Fibroblast of lung (primary cell): Measurements from ENCODE around the gene VTI1A. TPM values are rescaled to one million over a fixed set of nuclear protein-coding genes. Genes with fewer than 3 reads are reported as not detected.

Source experiments
- DNase-seq, 2 donors: peaks; one replicate each; pipeline versions ENCODE4 v3.0.0 to v3.0.0-alpha.2; 2010; ENCODE audit warnings: low read depth in 2 of 2
- H2AFZ ChIP-seq: 2 replicates; pipeline ENCODE4 v1.5.1; 2012; ENCODE audit warnings: low read length, control low read depth, inconsistent platforms
- H3K27ac ChIP-seq: 2 replicates; pipeline ENCODE4 v1.5.1; 2011; ENCODE audit warnings: low read length, control low read depth; ENCODE audit not compliant: insufficient read depth
- H3K27me3 ChIP-seq: 2 replicates; pipeline ENCODE4 v1.5.1; 2011; ENCODE audit warnings: mild to moderate bottlenecking, low read length; ENCODE audit not compliant: control insufficient read depth, insufficient read depth
- H3K36me3 ChIP-seq: 2 replicates; pipeline ENCODE4 v1.5.1; 2011; ENCODE audit warnings: low read length; ENCODE audit not compliant: control insufficient read depth, insufficient read depth
- H3K4me1 ChIP-seq: 2 replicates; pipeline ENCODE4 v1.5.1; 2011; ENCODE audit warnings: low read length; ENCODE audit not compliant: control insufficient read depth, insufficient read depth; ENCODE audit errors: extremely low read depth
- H3K4me2 ChIP-seq: 2 replicates; pipeline ENCODE4 v1.5.1; 2011; ENCODE audit warnings: low read length, control low read depth; ENCODE audit not compliant: insufficient read depth; ENCODE audit errors: extremely low read depth
- H3K4me3 ChIP-seq, 4 experiments: fragments of 200-600 bp in 1 of 4; sonication (generic) in 1 of 4; replicated peaks in 1 of 4; 2 replicates each; pipeline ENCODE4 v1.5.1; 2011 to 2016; ENCODE audit warnings: low read length in 4 of 4, low read depth in 3 of 4, mild to moderate bottlenecking in 3 of 4, control low read depth in 2 of 4, inconsistent platforms in 1 of 4, mixed read lengths in 1 of 4; ENCODE audit not compliant: insufficient read depth in 1 of 4; ENCODE audit errors: control extremely low read depth in 1 of 4
- H3K79me2 ChIP-seq: 2 replicates; pipeline ENCODE4 v1.5.1; 2012; ENCODE audit warnings: mild to moderate bottlenecking, low read length, inconsistent platforms; ENCODE audit not compliant: control insufficient read depth, insufficient read depth
- H3K9ac ChIP-seq: 2 replicates; pipeline ENCODE4 v1.5.1; 2011; ENCODE audit warnings: mild to moderate bottlenecking, low read length, control low read depth; ENCODE audit not compliant: insufficient read depth
- H3K9me3 ChIP-seq: 2 replicates; pipeline ENCODE4 v1.5.1; 2012; ENCODE audit warnings: low read depth, low read length; ENCODE audit not compliant: control insufficient read depth, insufficient read depth
- H4K20me1 ChIP-seq: 2 replicates; pipeline ENCODE4 v1.5.1; 2011; ENCODE audit warnings: low read length; ENCODE audit not compliant: control insufficient read depth, insufficient read depth; ENCODE audit errors: extremely low read depth
- EZH2 ChIP-seq: IDR thresholded peaks from 2 replicates; pipeline ENCODE4 v1.5.1; 2012; ENCODE audit warnings: low read length, control low read depth, mild to moderate bottlenecking; ENCODE audit errors: missing control alignments
- polyA plus RNA-seq, 2 donors: library from polyadenylated mRNA; depleted of rRNA in 1 of 2; stranded (reverse) in 1 of 2; unstranded in 1 of 2; fragments of >200 nt; gene quantifications; 2 replicates each; pipeline ENCODE4 v1.2.1, GENCODE V29; 2011 to 2012; ENCODE audit warnings: missing spikeins in 1 of 2
- total RNA-seq: library from RNA; depleted of rRNA; stranded (reverse); fragments of >200 nt; gene quantifications from 2 replicates; pipeline ENCODE4 v1.2.1, GENCODE V29; 2014
- TF ChIP-seq, protein P1 (sequence below), 2 donors: IDR thresholded peaks in 1 of 2; conservative IDR thresholded peaks in 1 of 2; 1 replicate in 1 of 2; 2 replicates in 1 of 2; pipeline ENCODE4 v1.5.1; 2011 to 2012; ENCODE audit warnings: low read length in 2 of 2, control low read depth in 1 of 2, inconsistent platforms in 1 of 2, low read depth in 1 of 2, mild to moderate bottlenecking in 1 of 2

VTI1A gene
- total and polyA plus RNA-seq, 2 donors (not counting 1 experiment from before 2014, with no cell fraction given): 19.1 to 30.9 TPM

DNA sequence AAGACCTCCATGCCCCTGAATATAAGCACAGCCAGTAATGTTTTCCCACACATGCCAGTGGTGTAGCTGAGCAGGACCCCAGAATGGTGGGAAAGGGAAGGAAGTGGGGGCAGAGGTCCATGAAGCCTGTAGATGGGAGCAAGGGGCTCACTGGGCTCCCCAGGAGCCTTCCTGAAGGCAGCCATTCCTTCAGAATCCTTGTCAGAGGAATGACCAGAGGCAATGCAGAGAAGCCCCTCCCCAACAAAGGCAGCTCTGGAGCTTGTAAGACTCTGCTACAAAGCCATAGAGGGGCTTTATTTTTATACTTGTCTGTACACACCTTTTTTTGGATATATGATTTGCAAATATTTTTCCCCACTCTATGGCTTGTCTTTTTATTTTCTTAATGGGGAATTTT, 338.1 kb downstream of the VTI1A start:
- Histone ChIP-seq H3K4me2 (no peak overlapping the region), H3K9me3 (no peaks in the 10 kb centered on the region), H4K20me1 (no peaks in the 10 kb centered on the region), H3K79me2 (no peaks in the 10 kb centered on the region), H3K4me1 (no peaks in the 10 kb centered on the region), H2AFZ (no peak overlapping the region), H3K27ac (no peak overlapping the region), H3K4me3 (no peak overlapping the region), H3K36me3 (no peaks in the 10 kb centered on the region), H3K27me3 (no peaks in the 10 kb centered on the region), H3K9ac (no peak overlapping the region)
- DNase-seq: no peak
- TF ChIP-seq, protein P1, sequence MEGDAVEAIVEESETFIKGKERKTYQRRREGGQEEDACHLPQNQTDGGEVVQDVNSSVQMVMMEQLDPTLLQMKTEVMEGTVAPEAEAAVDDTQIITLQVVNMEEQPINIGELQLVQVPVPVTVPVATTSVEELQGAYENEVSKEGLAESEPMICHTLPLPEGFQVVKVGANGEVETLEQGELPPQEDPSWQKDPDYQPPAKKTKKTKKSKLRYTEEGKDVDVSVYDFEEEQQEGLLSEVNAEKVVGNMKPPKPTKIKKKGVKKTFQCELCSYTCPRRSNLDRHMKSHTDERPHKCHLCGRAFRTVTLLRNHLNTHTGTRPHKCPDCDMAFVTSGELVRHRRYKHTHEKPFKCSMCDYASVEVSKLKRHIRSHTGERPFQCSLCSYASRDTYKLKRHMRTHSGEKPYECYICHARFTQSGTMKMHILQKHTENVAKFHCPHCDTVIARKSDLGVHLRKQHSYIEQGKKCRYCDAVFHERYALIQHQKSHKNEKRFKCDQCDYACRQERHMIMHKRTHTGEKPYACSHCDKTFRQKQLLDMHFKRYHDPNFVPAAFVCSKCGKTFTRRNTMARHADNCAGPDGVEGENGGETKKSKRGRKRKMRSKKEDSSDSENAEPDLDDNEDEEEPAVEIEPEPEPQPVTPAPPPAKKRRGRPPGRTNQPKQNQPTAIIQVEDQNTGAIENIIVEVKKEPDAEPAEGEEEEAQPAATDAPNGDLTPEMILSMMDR (conservative IDR thresholded peaks at IDR 0.05 in 1 of 2, IDR thresholded peaks at IDR 0.05 in 1 of 2; ENCODE audit: low read depth in 1 of 2, low read length in 2 of 2): no peak
- no peak for TF ChIP-seq EZH2

DNA sequence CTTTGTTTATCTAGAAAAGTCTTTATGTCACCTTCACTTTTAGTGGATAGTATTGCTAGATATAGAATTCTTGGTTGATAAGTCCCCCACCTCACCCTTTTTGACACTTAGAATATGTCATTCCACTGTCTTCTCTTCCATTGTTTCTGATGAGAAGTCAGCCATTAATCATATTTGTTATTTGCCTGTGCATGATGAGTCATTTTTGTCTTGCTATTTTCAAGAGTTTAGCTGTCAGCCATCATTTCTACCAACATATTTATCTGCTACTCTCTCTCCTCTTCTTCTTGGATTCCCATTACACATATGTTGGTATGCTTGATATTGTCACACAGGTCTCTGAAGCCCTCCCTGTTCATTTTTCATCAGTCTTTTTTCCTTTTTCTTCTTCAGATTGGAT, 342.2 kb downstream of the VTI1A start:
- H3K4me1 ChIP-seq: peaks cover 2% of the 10 kb centered on the region
- H3K9me3 ChIP-seq: no peaks in the 10 kb centered on the region
- H3K4me2 ChIP-seq: no peak overlapping the region
- no peak for TF ChIP-seq EZH2
- TF ChIP-seq, protein P1 (conservative IDR thresholded peaks at IDR 0.05 in 1 of 2, IDR thresholded peaks at IDR 0.05 in 1 of 2; ENCODE audit: low read depth in 1 of 2, low read length in 2 of 2): no peak
- H3K79me2 ChIP-seq: no peaks in the 10 kb centered on the region
- H3K36me3 ChIP-seq: no peaks in the 10 kb centered on the region
- no peak overlapping the region for H3K4me3 ChIP-seq
- H2AFZ ChIP-seq: no peak overlapping the region
- no peaks in the 10 kb centered on the region for H3K27me3 ChIP-seq
- H3K27ac ChIP-seq: no peak overlapping the region
- no peaks in the 10 kb centered on the region for H4K20me1 ChIP-seq
- no peak for DNase-seq
- H3K9ac ChIP-seq: no peak overlapping the region

DNA sequence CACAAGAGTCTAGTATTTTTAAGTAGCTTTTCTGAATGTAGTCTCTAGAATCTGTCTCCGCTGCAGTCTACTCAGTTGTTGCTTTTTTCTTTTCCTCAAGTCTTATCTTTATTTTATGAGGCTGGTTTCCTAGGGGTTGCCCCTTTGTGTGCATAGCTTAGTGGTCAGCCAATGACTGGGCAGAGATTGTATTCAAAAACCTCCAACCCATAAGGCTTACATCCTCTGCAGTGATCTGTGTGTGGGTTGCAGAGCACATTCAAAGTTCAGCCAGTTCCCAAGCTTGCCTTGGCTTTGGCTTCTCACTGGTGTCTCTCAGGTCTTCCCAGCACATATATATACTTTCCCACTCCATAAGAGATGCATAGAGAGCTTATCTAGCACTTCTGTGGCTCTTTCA, 343.0 kb downstream of the VTI1A start:
- H3K4me3 ChIP-seq: no peak overlapping the region
- no peaks in the 10 kb centered on the region for H3K27me3 ChIP-seq
- H3K9ac ChIP-seq: no peak overlapping the region
- DNase-seq: no peak
- H3K4me1 ChIP-seq: peaks cover 2% of the 10 kb centered on the region
- no peaks in the 10 kb centered on the region for H4K20me1 ChIP-seq
- H3K9me3 ChIP-seq: no peaks in the 10 kb centered on the region
- H3K79me2 ChIP-seq: no peaks in the 10 kb centered on the region
- H3K36me3 ChIP-seq: no peaks in the 10 kb centered on the region
- no peak for TF ChIP-seq EZH2
- TF ChIP-seq, protein P1 (conservative IDR thresholded peaks at IDR 0.05 in 1 of 2, IDR thresholded peaks at IDR 0.05 in 1 of 2; ENCODE audit: low read depth in 1 of 2, low read length in 2 of 2): no peak
- no peak overlapping the region for H3K27ac ChIP-seq
- H3K4me2 ChIP-seq: no peak overlapping the region
- no peak overlapping the region for H2AFZ ChIP-seq
